Measurements from ENCODE around the gene TNFRSF13B. TPM values are rescaled to one million over a fixed set of nuclear protein-coding genes. Genes with fewer than 3 reads are reported as not detected.

The TNFRSF13B gene
- total RNA-seq, 2 experiments from 2014 or later: 7.5 to 19.3 TPM

- ChIA-PET CTCF (ENCODE audit: unreplicated experiment) (no interaction called here), POLR2A (interaction anchor here (0.8 kb wide), 1 partner anchor 74 kb away, joined by 4 read pairs; no protein-coding TSS in a partner anchor)
- Histone ChIP-seq H3K79me2 (ENCODE audit: insufficient read depth, low read depth, low read length) (no peaks in the 10 kb centered on the region), H3K4me1 (ENCODE audit: insufficient read depth, low read length, poor library complexity, severe bottlenecking) (peaks cover 29% of the 10 kb centered on the region), H2AFZ (ENCODE audit: low read length) (no peak overlapping the region; the same call in 1 of the 2 replicates), H3K36me3 (ENCODE audit: insufficient read depth, low read length) (no peaks in the 10 kb centered on the region), H3K9me3 (ENCODE audit: low read length) (no peaks in the 10 kb centered on the region), H3K27ac (ENCODE audit: low read depth, low read length, poor library complexity, severe bottlenecking) (no peak overlapping the region), H3K9me2 (ENCODE audit: insufficient read depth, low read length) (no peaks in the 10 kb centered on the region), H4K20me1 (ENCODE audit: insufficient read depth, low read length) (no peaks in the 10 kb centered on the region), H3K4me3 (ENCODE audit: low read depth, low read length, poor library complexity, severe bottlenecking) (no peak overlapping the region), H3K4me2 (ENCODE audit: low read length) (no peak overlapping the region)
- no peak for TF ChIP-seq EZH2phosphoT487 (IDR thresholded peaks at IDR 0.05; ENCODE audit: borderline replicate concordance, low read depth, low read length)
- TF ChIP-seq, protein P1, sequence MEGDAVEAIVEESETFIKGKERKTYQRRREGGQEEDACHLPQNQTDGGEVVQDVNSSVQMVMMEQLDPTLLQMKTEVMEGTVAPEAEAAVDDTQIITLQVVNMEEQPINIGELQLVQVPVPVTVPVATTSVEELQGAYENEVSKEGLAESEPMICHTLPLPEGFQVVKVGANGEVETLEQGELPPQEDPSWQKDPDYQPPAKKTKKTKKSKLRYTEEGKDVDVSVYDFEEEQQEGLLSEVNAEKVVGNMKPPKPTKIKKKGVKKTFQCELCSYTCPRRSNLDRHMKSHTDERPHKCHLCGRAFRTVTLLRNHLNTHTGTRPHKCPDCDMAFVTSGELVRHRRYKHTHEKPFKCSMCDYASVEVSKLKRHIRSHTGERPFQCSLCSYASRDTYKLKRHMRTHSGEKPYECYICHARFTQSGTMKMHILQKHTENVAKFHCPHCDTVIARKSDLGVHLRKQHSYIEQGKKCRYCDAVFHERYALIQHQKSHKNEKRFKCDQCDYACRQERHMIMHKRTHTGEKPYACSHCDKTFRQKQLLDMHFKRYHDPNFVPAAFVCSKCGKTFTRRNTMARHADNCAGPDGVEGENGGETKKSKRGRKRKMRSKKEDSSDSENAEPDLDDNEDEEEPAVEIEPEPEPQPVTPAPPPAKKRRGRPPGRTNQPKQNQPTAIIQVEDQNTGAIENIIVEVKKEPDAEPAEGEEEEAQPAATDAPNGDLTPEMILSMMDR (conservative IDR thresholded peaks at IDR 0.05; ENCODE audit: low read length): peak; percentile 85
- peak; percentile 81 for DNase-seq (ENCODE audit: low spot score)
- intact Hi-C loops (cut with micrococcal nuclease; ENCODE audit: unreplicated experiment): loop anchor here (1.0 kb wide), 1 partner anchor 75 kb away; no protein-coding TSS in a partner anchor
- BruUV-seq (replicated peaks): no TSS peak
Observed at GRCh38 chr17:16915752-16916556, 56.0 kb downstream of the TNFRSF13B start.

- H3K36me3 ChIP-seq (ENCODE audit: insufficient read depth, low read length): no peaks in the 10 kb centered on the region
- CTCF ChIA-PET (ENCODE audit: unreplicated experiment): no interaction called here
- H4K20me1 ChIP-seq (ENCODE audit: insufficient read depth, low read length): no peaks in the 10 kb centered on the region
- no peak for TF ChIP-seq EZH2phosphoT487 (IDR thresholded peaks at IDR 0.05; ENCODE audit: borderline replicate concordance, low read depth, low read length)
- TF ChIP-seq, protein P1 (conservative IDR thresholded peaks at IDR 0.05; ENCODE audit: low read length): no peak
- H3K4me3 ChIP-seq (ENCODE audit: low read depth, low read length, poor library complexity, severe bottlenecking): no peak overlapping the region
- no peaks in the 10 kb centered on the region for H3K9me2 ChIP-seq (ENCODE audit: insufficient read depth, low read length)
- H3K79me2 ChIP-seq (ENCODE audit: insufficient read depth, low read depth, low read length): no peaks in the 10 kb centered on the region
- no TSS peak for BruUV-seq (replicated peaks)
- intact Hi-C loops (cut with micrococcal nuclease; ENCODE audit: unreplicated experiment): no loop called here
- no peak overlapping the region for H2AFZ ChIP-seq (ENCODE audit: low read length)
- no peak for DNase-seq (ENCODE audit: low spot score)
- H3K27ac ChIP-seq (ENCODE audit: low read depth, low read length, poor library complexity, severe bottlenecking): no peak overlapping the region
- H3K4me2 ChIP-seq (ENCODE audit: low read length): no peak overlapping the region
- POLR2A ChIA-PET: no interaction called here
- no peaks in the 10 kb centered on the region for H3K9me3 ChIP-seq (ENCODE audit: low read length)
- peaks cover 23% of the 10 kb centered on the region for H3K4me1 ChIP-seq (ENCODE audit: insufficient read depth, low read length, poor library complexity, severe bottlenecking)
Observed at GRCh38 chr17:16913463-16913862, 58.5 kb downstream of the TNFRSF13B start.

All from OCI-LY7 (cell line).